NT2/D1 (cell line): ENCODE measurements around the gene DHX38.

Source experiments
- DNase-seq: peaks from one replicate; pipeline ENCODE4 v3.0.0-alpha.2; 2011; ENCODE audit warnings: low read depth, low spot score
- H3K27me3 ChIP-seq: 2 replicates; pipeline ENCODE4 v1.6.0; 2011; ENCODE audit warnings: mild to moderate bottlenecking; ENCODE audit not compliant: insufficient read length, insufficient read depth
- H3K36me3 ChIP-seq: 2 replicates; pipeline ENCODE4 v1.6.1; 2011; ENCODE audit warnings: mild to moderate bottlenecking, low read length, mixed read lengths; ENCODE audit not compliant: insufficient read depth, insufficient read length
- H3K4me1 ChIP-seq: 2 replicates; pipeline ENCODE4 v1.5.1; 2011; ENCODE audit not compliant: insufficient read depth, insufficient read length
- H3K4me3 ChIP-seq: 2 replicates; pipeline ENCODE4 v1.5.1; 2011; ENCODE audit warnings: low read depth; ENCODE audit not compliant: insufficient read length
- H3K9ac ChIP-seq: 2 replicates; pipeline ENCODE4 v1.6.0; 2011; ENCODE audit warnings: low read depth; ENCODE audit not compliant: insufficient read length
- H3K9me3 ChIP-seq: 2 replicates; pipeline ENCODE4 v1.5.1; 2011; ENCODE audit warnings: mild to moderate bottlenecking, low read length; ENCODE audit not compliant: insufficient read depth
- SUZ12 ChIP-seq: IDR thresholded peaks from 2 replicates; pipeline ENCODE4 v1.6.1; 2011; ENCODE audit not compliant: insufficient read length, insufficient read depth; ENCODE audit errors: extremely low read depth
- YY1 ChIP-seq: IDR thresholded peaks from 2 replicates; pipeline ENCODE4 v1.6.1; 2011; ENCODE audit not compliant: insufficient read length, insufficient read depth
- ZNF274 ChIP-seq: IDR thresholded peaks from 2 replicates; pipeline ENCODE4 v1.6.1; 2011; ENCODE audit warnings: mild to moderate bottlenecking, low read depth, low read length

Gene DHX38

DNA sequence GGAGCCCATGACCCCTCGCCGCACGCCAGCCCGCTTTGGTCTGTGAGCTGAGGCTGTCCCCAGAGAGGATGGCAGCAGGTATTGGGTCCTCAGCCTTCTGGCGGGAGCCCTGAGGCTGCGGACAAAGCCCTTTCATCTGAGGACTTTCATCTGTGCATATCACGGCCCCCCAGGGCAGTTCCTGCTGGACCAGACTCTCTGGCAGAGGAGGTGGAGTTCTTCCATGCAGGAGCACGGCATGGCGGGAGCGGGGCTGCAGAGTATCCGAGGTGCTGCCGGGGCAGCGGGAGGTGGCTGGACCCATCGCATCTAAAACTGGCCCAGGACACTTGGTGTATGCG lies 18.8 kb downstream of the DHX38 start:
- no peak overlapping the region for H3K4me3 ChIP-seq
- H3K36me3 ChIP-seq, result peaks cover 67% of the 10 kb centered on the region
- no peak for DNase-seq
- H3K27me3 ChIP-seq, result no peaks in the 10 kb centered on the region
- H3K4me1 ChIP-seq, result no peaks in the 10 kb centered on the region
- no peaks in the 10 kb centered on the region for H3K9me3 ChIP-seq
- TF ChIP-seq YY1 (no peak), SUZ12 (no peak), ZNF274 (no peak)
- no peak overlapping the region for H3K9ac ChIP-seq

GRCh38 chr16:72112906-72113615 lies 19.4 kb downstream of the DHX38 start:
- DNase-seq, result no peak
- TF ChIP-seq YY1 (no peak), ZNF274 (no peak), SUZ12 (no peak)
- no peaks in the 10 kb centered on the region for H3K4me1 ChIP-seq
- H3K36me3 ChIP-seq, result peaks cover 60% of the 10 kb centered on the region
- no peaks in the 10 kb centered on the region for H3K9me3 ChIP-seq
- H3K9ac ChIP-seq, result no peak overlapping the region
- no peaks in the 10 kb centered on the region for H3K27me3 ChIP-seq
- H3K4me3 ChIP-seq, result no peak overlapping the region

- H3K27me3 ChIP-seq, result no peaks in the 10 kb centered on the region
- H3K9me3 ChIP-seq, result no peaks in the 10 kb centered on the region
- no peak overlapping the region for H3K9ac ChIP-seq
- no peak for TF ChIP-seq ZNF274
- TF ChIP-seq YY1, result no peak
- TF ChIP-seq SUZ12, result no peak
- no peak overlapping the region for H3K4me3 ChIP-seq
- H3K36me3 ChIP-seq, result peaks cover 55% of the 10 kb centered on the region
- no peak for DNase-seq
- no peaks in the 10 kb centered on the region for H3K4me1 ChIP-seq
These were observed 19.9 kb downstream of the DHX38 start for GRCh38 chr16:72113616-72113945.

DNA sequence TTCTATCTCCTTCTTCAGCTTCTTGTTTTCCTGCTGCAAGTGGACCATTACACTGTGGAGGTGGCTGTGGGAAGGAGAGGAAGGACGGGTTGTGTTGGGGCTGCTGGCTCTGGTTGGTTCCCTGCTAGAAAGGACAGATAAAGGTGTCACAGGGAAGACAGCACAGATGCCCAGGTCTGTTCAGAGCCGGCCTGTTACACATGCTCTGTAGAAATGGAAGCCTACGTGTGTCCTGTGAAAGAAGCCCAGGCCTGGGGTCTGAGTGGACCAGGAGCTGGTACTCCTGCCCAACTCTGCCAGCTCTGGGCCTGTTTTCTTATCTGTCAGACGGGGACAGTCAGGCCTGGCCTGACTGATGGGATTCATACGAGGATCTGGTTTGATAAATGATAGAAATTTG lies 26.4 kb downstream of the DHX38 start:
- no peaks in the 10 kb centered on the region for H3K9me3 ChIP-seq
- no peak overlapping the region for H3K9ac ChIP-seq
- no peak for DNase-seq
- TF ChIP-seq YY1 (no peak), ZNF274 (no peak), SUZ12 (no peak)
- H3K4me3 ChIP-seq, result no peak overlapping the region
- no peaks in the 10 kb centered on the region for H3K36me3 ChIP-seq
- H3K27me3 ChIP-seq, result no peaks in the 10 kb centered on the region
- no peaks in the 10 kb centered on the region for H3K4me1 ChIP-seq

- H3K4me3 ChIP-seq, result no peak overlapping the region
- TF ChIP-seq ZNF274 (no peak), YY1 (no peak), SUZ12 (no peak)
- no peaks in the 10 kb centered on the region for H3K9me3 ChIP-seq
- no peak overlapping the region for H3K9ac ChIP-seq
- H3K27me3 ChIP-seq, result no peaks in the 10 kb centered on the region
- H3K36me3 ChIP-seq, result no peaks in the 10 kb centered on the region
- peaks cover 4% of the 10 kb centered on the region for H3K4me1 ChIP-seq
- DNase-seq, result no peak
These were observed 28.7 kb downstream of the DHX38 start for GRCh38 chr16:72122308-72122707.

- no peak overlapping the region for H3K4me3 ChIP-seq
- no peak for DNase-seq
- no peak overlapping the region for H3K9ac ChIP-seq
- H3K36me3 ChIP-seq, result no peaks in the 10 kb centered on the region
- H3K9me3 ChIP-seq, result no peaks in the 10 kb centered on the region
- no peaks in the 10 kb centered on the region for H3K27me3 ChIP-seq
- H3K4me1 ChIP-seq, result peaks cover 4% of the 10 kb centered on the region
- no peak for TF ChIP-seq YY1
- TF ChIP-seq ZNF274, result no peak
- no peak for TF ChIP-seq SUZ12
These were observed 29.3 kb downstream of the DHX38 start for GRCh38 chr16:72122916-72123315.

DNA sequence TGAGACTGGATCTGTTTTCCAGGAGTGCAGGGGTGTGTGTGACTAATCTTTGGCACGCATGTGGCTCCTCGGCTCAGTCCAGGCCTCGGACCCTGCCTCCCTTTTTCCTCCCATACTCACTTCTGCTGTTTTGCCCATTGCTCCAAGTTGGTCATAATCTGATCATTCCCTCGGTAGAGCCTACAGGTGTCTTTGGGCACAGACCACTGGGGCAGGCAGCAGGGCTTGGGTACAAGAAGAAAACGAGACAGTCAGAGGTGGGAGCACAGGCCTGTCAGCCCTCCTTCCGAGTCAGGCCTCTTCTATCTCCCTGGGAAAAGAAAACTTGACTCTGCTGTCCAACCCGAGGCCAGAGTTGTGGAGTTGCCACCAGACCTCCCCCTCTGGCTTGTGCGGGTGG lies 29.8 kb downstream of the DHX38 start:
- no peak overlapping the region for H3K4me3 ChIP-seq
- DNase-seq, result no peak
- no peaks in the 10 kb centered on the region for H3K9me3 ChIP-seq
- no peaks in the 10 kb centered on the region for H3K36me3 ChIP-seq
- H3K9ac ChIP-seq, result no peak overlapping the region
- peaks cover 4% of the 10 kb centered on the region for H3K4me1 ChIP-seq
- no peaks in the 10 kb centered on the region for H3K27me3 ChIP-seq
- TF ChIP-seq ZNF274 (no peak), SUZ12 (no peak), YY1 (no peak)
